Cardiac fibroblast (primary cell): Measurements from ENCODE around the gene PPARD.

Experiments used
- DNase-seq, 2 donors: peaks; one replicate each; pipeline versions ENCODE4 v3.0.0 to v3.0.0-alpha.2; 2010; ENCODE audit warnings: low read depth in 2 of 2
- H3K4me3 ChIP-seq, 2 donors: replicated peaks in 1 of 2; 1 replicate in 1 of 2; 2 replicates in 1 of 2; pipeline ENCODE4 v1.5.1; 2011; ENCODE audit warnings: low read depth in 2 of 2, low read length in 2 of 2, mild to moderate bottlenecking in 2 of 2, moderate library complexity in 1 of 2
- CTCF ChIP-seq: IDR thresholded peaks from one replicate; pipeline ENCODE4 v1.5.1; 2011; ENCODE audit warnings: low read depth, mild to moderate bottlenecking, low read length, inconsistent platforms

PPARD gene

GRCh38 chr6:35371494-35372262, 29.3 kb downstream of the PPARD start:
- no peak for DNase-seq
- no peak for TF ChIP-seq CTCF
- H3K4me3 ChIP-seq = no peak overlapping the region

GRCh38 chr6:35372633-35373032, 30.3 kb downstream of the PPARD start:
- no peak for DNase-seq
- no peak overlapping the region for H3K4me3 ChIP-seq
- no peak for TF ChIP-seq CTCF

GRCh38 chr6:35376281-35376680, 33.9 kb downstream of the PPARD start:
- TF ChIP-seq CTCF = no peak
- no peak overlapping the region for H3K4me3 ChIP-seq
- no peak for DNase-seq

GRCh38 chr6:35377002-35377401, 34.6 kb downstream of the PPARD start:
- peak in 1 of 2 donors; percentile 63 for DNase-seq
- H3K4me3 ChIP-seq = no peak overlapping the region
- no peak for TF ChIP-seq CTCF

- H3K4me3 ChIP-seq = no peak overlapping the region
- no peak for DNase-seq
- TF ChIP-seq CTCF = no peak
Observed at GRCh38 chr6:35378261-35378660, 35.9 kb downstream of the PPARD start.

- H3K4me3 ChIP-seq = no peak overlapping the region
- TF ChIP-seq CTCF = no peak
- DNase-seq = peak in 1 of 2 donors; percentile 53
Observed at GRCh38 chr6:35381132-35381531, 38.8 kb downstream of the PPARD start.

- TF ChIP-seq CTCF = no peak
- no peak overlapping the region for H3K4me3 ChIP-seq
- no peak for DNase-seq
Observed at GRCh38 chr6:35382015-35382414, 39.7 kb downstream of the PPARD start.
